HG02642 (cell line): Measurements from ENCODE around the gene KIAA1958.
"Not testable (repeated sequence)": the region's sequence is repeated elsewhere in the genome, so short reads cannot be mapped to it uniquely, and the experiment has no call there.

ENCODE experiments used
- ATAC-seq: cut with Tn5 transposase; IDR thresholded peaks from one replicate; pipeline ENCODE4 v1.9.1; 2021; ENCODE audit warnings: mild to moderate bottlenecking; ENCODE audit not compliant: unreplicated experiment, poor library complexity

Gene KIAA1958

GRCh38 chr9:112489039-112489546 lies 2.5 kb downstream of the KIAA1958 start:
- no peak for ATAC-seq

GRCh38 chr9:112489876-112490666 lies 3.4 kb downstream of the KIAA1958 start:
- no peak for ATAC-seq

- ATAC-seq: no peak
Observed at GRCh38 chr9:112493393-112494137, 6.9 kb downstream of the KIAA1958 start.

- ATAC-seq: no peak
Observed at GRCh38 chr9:112494153-112494552, 7.5 kb downstream of the KIAA1958 start.

GRCh38 chr9:112495614-112496013 lies 9.0 kb downstream of the KIAA1958 start:
- ATAC-seq: no peak

- no peak for ATAC-seq
Observed at GRCh38 chr9:112496074-112496722, 9.6 kb downstream of the KIAA1958 start.

GRCh38 chr9:112500842-112501241 lies 14.2 kb downstream of the KIAA1958 start:
- ATAC-seq: no peak

GRCh38 chr9:112501287-112501686 lies 14.7 kb downstream of the KIAA1958 start:
- ATAC-seq: no peak

- no peak for ATAC-seq
Observed at GRCh38 chr9:112502175-112502946, 15.7 kb downstream of the KIAA1958 start.

GRCh38 chr9:112503170-112503569 lies 16.5 kb downstream of the KIAA1958 start:
- ATAC-seq: no peak

- no peak for ATAC-seq
Observed at GRCh38 chr9:112505086-112505485, 18.5 kb downstream of the KIAA1958 start.

- no peak for ATAC-seq
Observed at GRCh38 chr9:112505607-112506006, 19.0 kb downstream of the KIAA1958 start.

- no peak for ATAC-seq
Observed at GRCh38 chr9:112506571-112506970, 19.9 kb downstream of the KIAA1958 start.

GRCh38 chr9:112507001-112507680 lies 20.5 kb downstream of the KIAA1958 start:
- ATAC-seq: no peak

GRCh38 chr9:112508377-112508776 lies 21.8 kb downstream of the KIAA1958 start:
- ATAC-seq: no peak

- not testable (repeated sequence) for ATAC-seq
Observed at GRCh38 chr9:112512377-112512776, 25.8 kb downstream of the KIAA1958 start.

GRCh38 chr9:112516769-112517168 lies 30.1 kb downstream of the KIAA1958 start:
- ATAC-seq: no peak

GRCh38 chr9:112520069-112520468 lies 33.4 kb downstream of the KIAA1958 start:
- ATAC-seq: no peak

- no peak for ATAC-seq
Observed at GRCh38 chr9:112520656-112521055, 34.0 kb downstream of the KIAA1958 start.

- no peak for ATAC-seq
Observed at GRCh38 chr9:112526973-112527372, 40.3 kb downstream of the KIAA1958 start.
